ENCODE measurements around the gene GEMIN5.
A peak's percentile ranks its signal among the peaks of the same experiment; 100 is the strongest.

The GEMIN5 gene

GRCh38 chr5:154868702-154869101 is 69.3 kb downstream of the GEMIN5 start:
- no peak overlapping the region for H3K27ac ChIP-seq (ENCODE audit: insufficient read depth in 1 of 2, low read depth in 1 of 2, low read length in 2 of 2, poor library complexity in 1 of 2, severe bottlenecking in 2 of 2)
- no peaks in the 10 kb centered on the region for H3K9me3 ChIP-seq (ENCODE audit: control extremely low read depth in 1 of 5, control insufficient read depth in 4 of 5, insufficient read depth in 2 of 5, low read depth in 1 of 5, low read length in 4 of 5)
- H3K4me3 ChIP-seq (ENCODE audit: control insufficient read depth in 1 of 7, extremely low read depth in 1 of 7, insufficient read depth in 4 of 7, low read depth in 2 of 7, low read length in 6 of 7): no peak overlapping the region
- H3K36me3 ChIP-seq (ENCODE audit: control insufficient read depth in 4 of 4, insufficient read depth in 4 of 4, low read length in 3 of 4): peaks cover 28 to 64% (median 49%) of the 10 kb centered on the region in 4 experiments
- no peaks in the 10 kb centered on the region for H3K27me3 ChIP-seq (replicated peaks in 2 of 5; ENCODE audit: control insufficient read depth in 4 of 5, insufficient read depth in 5 of 5, low read length in 4 of 5)
- 98% methylated on average over 5 of the region's 5 CpGs for WGBS (ENCODE audit: insufficient coverage)
- CTCF ChIA-PET: interaction anchor here (1.0 to 1.9 kb wide), 5 partner anchors 31 to 218 kb away, joined by 3 to 7 read pairs (median 4); no protein-coding TSS in a partner anchor
- H3K4me1 ChIP-seq (ENCODE audit: control extremely low read depth in 1 of 4, control insufficient read depth in 4 of 4, insufficient read depth in 4 of 4, low read length in 3 of 4): no peaks in the 10 kb centered on the region
- POLR2A ChIA-PET: no interaction called here
- DNase-seq: peak in 1 of 3 donors; percentile 19

GRCh38 chr5:154866841-154867240 is 71.2 kb downstream of the GEMIN5 start:
- 100% methylated on average over 1 of the region's 2 CpGs for WGBS (ENCODE audit: insufficient coverage)
- Histone ChIP-seq H3K36me3 (ENCODE audit: control insufficient read depth in 4 of 4, insufficient read depth in 4 of 4, low read length in 3 of 4) (peaks cover 25 to 58% (median 42%) of the 10 kb centered on the region in 4 experiments), H3K4me1 (ENCODE audit: control extremely low read depth in 1 of 4, control insufficient read depth in 4 of 4, insufficient read depth in 4 of 4, low read length in 3 of 4) (peaks cover 2 to 9% (median 6%) of the 10 kb centered on the region in 4 experiments), H3K27me3 (replicated peaks in 2 of 5; ENCODE audit: control insufficient read depth in 4 of 5, insufficient read depth in 5 of 5, low read length in 4 of 5) (no peaks in the 10 kb centered on the region), H3K9me3 (ENCODE audit: control extremely low read depth in 1 of 5, control insufficient read depth in 4 of 5, insufficient read depth in 2 of 5, low read depth in 1 of 5, low read length in 4 of 5) (no peaks in the 10 kb centered on the region), H3K4me3 (ENCODE audit: control insufficient read depth in 1 of 7, extremely low read depth in 1 of 7, insufficient read depth in 4 of 7, low read depth in 2 of 7, low read length in 6 of 7) (no peak overlapping the region), H3K27ac (ENCODE audit: insufficient read depth in 1 of 2, low read depth in 1 of 2, low read length in 2 of 2, poor library complexity in 1 of 2, severe bottlenecking in 2 of 2) (no peak overlapping the region)
- POLR2A ChIA-PET: no interaction called here
- CTCF ChIA-PET: interaction anchor here (1.1 kb wide), 1 partner anchor 15 kb away, joined by 3 read pairs; no protein-coding TSS in a partner anchor
- no peak for DNase-seq

- 100% methylated on average over 1 of the region's 5 CpGs for WGBS (ENCODE audit: insufficient coverage)
- H3K27ac ChIP-seq (ENCODE audit: insufficient read depth in 1 of 2, low read depth in 1 of 2, low read length in 2 of 2, poor library complexity in 1 of 2, severe bottlenecking in 2 of 2): no peak overlapping the region
- peaks cover 9 to 19% (median 16%) of the 10 kb centered on the region in 4 experiments for H3K4me1 ChIP-seq (ENCODE audit: control extremely low read depth in 1 of 4, control insufficient read depth in 4 of 4, insufficient read depth in 4 of 4, low read length in 3 of 4)
- ChIA-PET CTCF (interaction anchor here (1.5 kb wide), 1 partner anchor 11 kb away, joined by 3 read pairs; no protein-coding TSS in a partner anchor), POLR2A (no interaction called here)
- no peak for DNase-seq
- H3K4me3 ChIP-seq (ENCODE audit: control insufficient read depth in 1 of 7, extremely low read depth in 1 of 7, insufficient read depth in 4 of 7, low read depth in 2 of 7, low read length in 6 of 7): no peak overlapping the region
- H3K9me3 ChIP-seq (ENCODE audit: control extremely low read depth in 1 of 5, control insufficient read depth in 4 of 5, insufficient read depth in 2 of 5, low read depth in 1 of 5, low read length in 4 of 5): no peaks in the 10 kb centered on the region
- no peaks in the 10 kb centered on the region for H3K27me3 ChIP-seq (replicated peaks in 2 of 5; ENCODE audit: control insufficient read depth in 4 of 5, insufficient read depth in 5 of 5, low read length in 4 of 5)
- peaks cover 16 to 51% (median 36%) of the 10 kb centered on the region in 4 experiments for H3K36me3 ChIP-seq (ENCODE audit: control insufficient read depth in 4 of 4, insufficient read depth in 4 of 4, low read length in 3 of 4)
Measured at GRCh38 chr5:154865466-154866184, 72.4 kb downstream of the GEMIN5 start.

- no peak overlapping the region for H3K4me3 ChIP-seq (ENCODE audit: control insufficient read depth in 1 of 7, extremely low read depth in 1 of 7, insufficient read depth in 4 of 7, low read depth in 2 of 7, low read length in 6 of 7)
- H3K36me3 ChIP-seq (ENCODE audit: control insufficient read depth in 4 of 4, insufficient read depth in 4 of 4, low read length in 3 of 4): peaks cover 12 to 39% (median 28%) of the 10 kb centered on the region in 4 experiments
- no peaks in the 10 kb centered on the region for H3K9me3 ChIP-seq (ENCODE audit: control extremely low read depth in 1 of 5, control insufficient read depth in 4 of 5, insufficient read depth in 2 of 5, low read depth in 1 of 5, low read length in 4 of 5)
- H3K4me1 ChIP-seq (ENCODE audit: control extremely low read depth in 1 of 4, control insufficient read depth in 4 of 4, insufficient read depth in 4 of 4, low read length in 3 of 4): peaks cover 18 to 32% (median 28%) of the 10 kb centered on the region in 4 experiments
- CTCF ChIA-PET: interaction anchor here (0.6 to 1.5 kb wide), 4 partner anchors 9 to 133 kb away, joined by 3 to 4 read pairs (median 3); no protein-coding TSS in a partner anchor
- no peak for DNase-seq
- 96% methylated on average over 4 of the region's 7 CpGs for WGBS (ENCODE audit: insufficient coverage)
- POLR2A ChIA-PET: no interaction called here
- no peaks in the 10 kb centered on the region for H3K27me3 ChIP-seq (replicated peaks in 2 of 5; ENCODE audit: control insufficient read depth in 4 of 5, insufficient read depth in 5 of 5, low read length in 4 of 5)
- no peak overlapping the region for H3K27ac ChIP-seq (ENCODE audit: insufficient read depth in 1 of 2, low read depth in 1 of 2, low read length in 2 of 2, poor library complexity in 1 of 2, severe bottlenecking in 2 of 2)
Measured at GRCh38 chr5:154863291-154864080, 74.5 kb downstream of the GEMIN5 start.

- ChIA-PET CTCF (interaction anchor here (0.6 to 1.5 kb wide), 2 partner anchors 9 to 169 kb away, joined by 4 read pairs; no protein-coding TSS in a partner anchor), POLR2A (no interaction called here)
- no peaks in the 10 kb centered on the region for H3K27me3 ChIP-seq (replicated peaks in 2 of 5; ENCODE audit: control insufficient read depth in 4 of 5, insufficient read depth in 5 of 5, low read length in 4 of 5)
- H3K27ac ChIP-seq (ENCODE audit: insufficient read depth in 1 of 2, low read depth in 1 of 2, low read length in 2 of 2, poor library complexity in 1 of 2, severe bottlenecking in 2 of 2): no peak overlapping the region
- H3K4me3 ChIP-seq (ENCODE audit: control insufficient read depth in 1 of 7, extremely low read depth in 1 of 7, insufficient read depth in 4 of 7, low read depth in 2 of 7, low read length in 6 of 7): peak overlapping the region in 1 of 7 experiments; percentile 28
- DNase-seq: peak in 1 of 3 donors; percentile 28
- 88% methylated on average over 1 of the region's 2 CpGs for WGBS (ENCODE audit: insufficient coverage)
- H3K36me3 ChIP-seq (ENCODE audit: control insufficient read depth in 4 of 4, insufficient read depth in 4 of 4, low read length in 3 of 4): peaks cover 11 to 37% (median 25%) of the 10 kb centered on the region in 4 experiments
- H3K9me3 ChIP-seq (ENCODE audit: control extremely low read depth in 1 of 5, control insufficient read depth in 4 of 5, insufficient read depth in 2 of 5, low read depth in 1 of 5, low read length in 4 of 5): no peaks in the 10 kb centered on the region
- peaks cover 18 to 32% (median 28%) of the 10 kb centered on the region in 4 experiments for H3K4me1 ChIP-seq (ENCODE audit: control extremely low read depth in 1 of 4, control insufficient read depth in 4 of 4, insufficient read depth in 4 of 4, low read length in 3 of 4)
Measured at GRCh38 chr5:154862766-154863165, 75.2 kb downstream of the GEMIN5 start.

GRCh38 chr5:154861946-154862345 is 76.1 kb downstream of the GEMIN5 start:
- Histone ChIP-seq H3K27me3 (replicated peaks in 2 of 5; ENCODE audit: control insufficient read depth in 4 of 5, insufficient read depth in 5 of 5, low read length in 4 of 5) (no peaks in the 10 kb centered on the region), H3K4me1 (ENCODE audit: control extremely low read depth in 1 of 4, control insufficient read depth in 4 of 4, insufficient read depth in 4 of 4, low read length in 3 of 4) (peaks cover 24 to 38% (median 32%) of the 10 kb centered on the region in 4 experiments), H3K9me3 (ENCODE audit: control extremely low read depth in 1 of 5, control insufficient read depth in 4 of 5, insufficient read depth in 2 of 5, low read depth in 1 of 5, low read length in 4 of 5) (no peaks in the 10 kb centered on the region), H3K4me3 (ENCODE audit: control insufficient read depth in 1 of 7, extremely low read depth in 1 of 7, insufficient read depth in 4 of 7, low read depth in 2 of 7, low read length in 6 of 7) (peak overlapping the region in 1 of 7 experiments; percentile 92), H3K36me3 (ENCODE audit: control insufficient read depth in 4 of 4, insufficient read depth in 4 of 4, low read length in 3 of 4) (peaks cover 8 to 36% (median 24%) of the 10 kb centered on the region in 4 experiments), H3K27ac (ENCODE audit: insufficient read depth in 1 of 2, low read depth in 1 of 2, low read length in 2 of 2, poor library complexity in 1 of 2, severe bottlenecking in 2 of 2) (no peak overlapping the region)
- 85% methylated on average over 7 of the region's 8 CpGs for WGBS (ENCODE audit: insufficient coverage)
- CTCF ChIA-PET: interaction anchor here (0.8 kb wide), 1 partner anchor 103 kb away, joined by 3 read pairs; no protein-coding TSS in a partner anchor
- POLR2A ChIA-PET: no interaction called here
- no peak for DNase-seq

Measured in common myeloid progenitor, CD34-positive (primary cell).